Breast epithelium (tissue), 4 donors: ENCODE measurements around the gene VPS16. TPM values are rescaled to one million over a fixed set of nuclear protein-coding genes. Genes with fewer than 3 reads are reported as not detected.
A peak's percentile ranks its signal among the peaks of the same experiment; 100 is the strongest.

Source experiments
- DNase-seq, 2 donors: peaks; one replicate each; pipeline ENCODE4 v3.0.0-alpha.2; 2019; ENCODE audit warnings: low spot score in 2 of 2
- H3K27ac ChIP-seq, 2 donors: fragments of 200-600 bp; sonication (generic) in 1 of 2; one replicate each; pipeline ENCODE4 v1.5.1; 2016 to 2019; ENCODE audit warnings: mild to moderate bottlenecking in 1 of 2
- H3K27me3 ChIP-seq, 2 donors: fragments of 200-600 bp; sonication (generic) in 1 of 2; one replicate each; pipeline versions ENCODE4 v1.5.1 to v1.6.0; 2017 to 2019; ENCODE audit warnings: control low read depth in 1 of 2, mild to moderate bottlenecking in 1 of 2
- H3K36me3 ChIP-seq: fragments of 200-600 bp; one replicate; pipeline ENCODE4 v1.5.1; 2019
- H3K4me1 ChIP-seq, 2 donors: fragments of 200-600 bp; sonication (generic); one replicate each; pipeline ENCODE4 v1.5.1; 2016 to 2019; ENCODE audit warnings: control low read depth in 1 of 2
- H3K4me3 ChIP-seq, 3 donors: fragments of 200-600 bp; sonication (generic); 1 replicate in 2 of 3; 2 replicates in 1 of 3; pipeline ENCODE4 v1.5.1; 2016 to 2019; ENCODE audit warnings: mild to moderate bottlenecking in 3 of 3, moderate library complexity in 2 of 3
- H3K9me3 ChIP-seq, 2 donors: fragments of 200-600 bp; sonication (generic) in 1 of 2; one replicate each; pipeline ENCODE4 v1.5.1; 2016 to 2019; ENCODE audit warnings: control low read depth in 1 of 2
- POLR2A ChIP-seq: fragments of 450-650 bp; IDR thresholded peaks from one replicate; pipeline ENCODE4 v1.6.1; 2016; ENCODE audit warnings: antibody characterized with exemption, mild to moderate bottlenecking, moderate library complexity
- POLR2AphosphoS5 ChIP-seq, 3 donors: sonication (generic); formaldehyde crosslinking; IDR thresholded peaks; one replicate each; pipeline ENCODE4 v1.6.1; 2017; ENCODE audit warnings: antibody characterized with exemption in 3 of 3
- intact Hi-C: fragments of 100-400 bp; cut with DNase I; formaldehyde crosslinking; loops from one replicate; pipeline ENCODE4 v1.15.1; 2023; ENCODE audit warnings: low total_unique reads
- total RNA-seq, 3 donors: library from RNA; depleted of rRNA; stranded (reverse); fragments of >200 nt; gene quantifications; one replicate each; pipeline ENCODE4 v1.1.0, GENCODE V29; 2016
- TF ChIP-seq, protein P1 (sequence below), 3 donors: fragments of 450-650 bp; IDR thresholded peaks; one replicate each; pipeline ENCODE4 v1.5.1; 2016 to 2017; ENCODE audit warnings: antibody characterized with exemption in 3 of 3, mild to moderate bottlenecking in 3 of 3, moderate library complexity in 3 of 3

Gene VPS16
- total RNA-seq, 3 donors from 2014 or later: 25.3 to 34.7 (median 33.8) TPM

DNA sequence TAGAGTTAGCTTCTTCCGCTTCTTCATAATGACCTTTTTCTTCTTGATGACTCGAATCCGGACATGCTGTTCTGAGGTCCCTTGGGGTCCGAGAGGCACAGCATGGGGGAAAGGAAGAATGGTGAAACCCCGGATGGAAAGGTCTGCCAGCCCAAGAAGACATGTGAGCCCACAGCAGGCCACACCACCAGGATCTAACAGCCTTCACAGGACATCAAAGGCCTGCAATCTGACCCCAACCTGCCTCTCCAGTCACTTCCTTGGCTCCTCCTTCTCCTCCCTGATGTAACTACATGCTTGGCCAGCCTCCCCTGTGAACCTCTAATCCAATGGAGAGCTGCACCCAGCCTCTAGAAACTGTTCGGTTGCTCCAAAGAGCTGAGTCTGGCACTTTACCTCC, 41.7 kb upstream of the VPS16 start:
- peak overlapping the region in 1 of 2 donors; percentile 27 for H3K27ac ChIP-seq
- intact Hi-C loops: no loop called here
- H3K27me3 ChIP-seq: peaks cover 0 to 5% of the 10 kb centered on the region in 2 donors
- H3K4me1 ChIP-seq: no peaks in the 10 kb centered on the region
- no peak for DNase-seq
- H3K36me3 ChIP-seq: no peaks in the 10 kb centered on the region
- TF ChIP-seq POLR2AphosphoS5 (IDR thresholded peaks at IDR 0.05) (no peak), POLR2A (no peak)
- TF ChIP-seq, protein P1, sequence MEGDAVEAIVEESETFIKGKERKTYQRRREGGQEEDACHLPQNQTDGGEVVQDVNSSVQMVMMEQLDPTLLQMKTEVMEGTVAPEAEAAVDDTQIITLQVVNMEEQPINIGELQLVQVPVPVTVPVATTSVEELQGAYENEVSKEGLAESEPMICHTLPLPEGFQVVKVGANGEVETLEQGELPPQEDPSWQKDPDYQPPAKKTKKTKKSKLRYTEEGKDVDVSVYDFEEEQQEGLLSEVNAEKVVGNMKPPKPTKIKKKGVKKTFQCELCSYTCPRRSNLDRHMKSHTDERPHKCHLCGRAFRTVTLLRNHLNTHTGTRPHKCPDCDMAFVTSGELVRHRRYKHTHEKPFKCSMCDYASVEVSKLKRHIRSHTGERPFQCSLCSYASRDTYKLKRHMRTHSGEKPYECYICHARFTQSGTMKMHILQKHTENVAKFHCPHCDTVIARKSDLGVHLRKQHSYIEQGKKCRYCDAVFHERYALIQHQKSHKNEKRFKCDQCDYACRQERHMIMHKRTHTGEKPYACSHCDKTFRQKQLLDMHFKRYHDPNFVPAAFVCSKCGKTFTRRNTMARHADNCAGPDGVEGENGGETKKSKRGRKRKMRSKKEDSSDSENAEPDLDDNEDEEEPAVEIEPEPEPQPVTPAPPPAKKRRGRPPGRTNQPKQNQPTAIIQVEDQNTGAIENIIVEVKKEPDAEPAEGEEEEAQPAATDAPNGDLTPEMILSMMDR (IDR thresholded peaks at IDR 0.05): no peak
- no peaks in the 10 kb centered on the region for H3K9me3 ChIP-seq
- no peak overlapping the region for H3K4me3 ChIP-seq

DNA sequence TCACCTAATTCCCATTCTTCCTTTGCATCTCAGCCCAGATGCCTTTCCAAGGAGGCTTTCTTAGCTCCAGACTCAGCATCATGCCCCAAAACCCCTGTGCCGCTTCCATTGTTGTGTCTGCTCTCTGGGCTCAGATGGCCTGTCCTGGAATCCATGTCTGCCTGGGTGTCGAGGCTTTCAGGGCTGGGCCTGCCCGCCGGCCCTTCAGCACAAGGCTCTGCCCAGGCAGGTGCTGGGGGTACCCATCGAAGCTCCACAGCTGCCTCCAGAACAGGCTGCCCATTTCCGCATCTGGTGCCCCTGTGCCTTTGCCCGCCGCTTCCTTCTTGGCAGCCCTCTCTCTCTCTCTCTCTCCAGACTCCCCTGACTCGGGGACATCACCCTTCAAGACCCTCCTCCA, 41.3 kb upstream of the VPS16 start:
- Histone ChIP-seq H3K9me3 (no peaks in the 10 kb centered on the region), H3K27me3 (peaks cover 0 to 5% of the 10 kb centered on the region in 2 donors), H3K4me1 (no peaks in the 10 kb centered on the region), H3K4me3 (peak overlapping the region; percentile 40 to 70 (median 48)), H3K36me3 (no peaks in the 10 kb centered on the region), H3K27ac (peak overlapping the region in 1 of 2 donors; percentile 27)
- no peak for TF ChIP-seq POLR2AphosphoS5 (IDR thresholded peaks at IDR 0.05)
- TF ChIP-seq POLR2A: no peak
- TF ChIP-seq, protein P1 (IDR thresholded peaks at IDR 0.05): no peak
- DNase-seq: no peak
- intact Hi-C loops: no loop called here

GRCh38 chr20:2799688-2800520, 40.6 kb upstream of the VPS16 start:
- DNase-seq: no peak
- H3K36me3 ChIP-seq: no peaks in the 10 kb centered on the region
- peaks cover 0 to 10% of the 10 kb centered on the region in 2 donors for H3K27me3 ChIP-seq
- peak overlapping the region; percentile 40 to 70 (median 48) for H3K4me3 ChIP-seq
- TF ChIP-seq POLR2A: no peak
- TF ChIP-seq, protein P1 (IDR thresholded peaks at IDR 0.05): no peak
- no peaks in the 10 kb centered on the region for H3K4me1 ChIP-seq
- intact Hi-C loops: no loop called here
- H3K9me3 ChIP-seq: no peaks in the 10 kb centered on the region
- H3K27ac ChIP-seq: peak overlapping the region in 1 of 2 donors; percentile 27

GRCh38 chr20:2800521-2801285, 39.8 kb upstream of the VPS16 start, which contains the start of gene CPXM1:
Gene CPXM1 (minus strand): TSS chr20:2800627. CDS start chr20:2800572, 55 bp downstream.
- Histone ChIP-seq H3K36me3 (no peaks in the 10 kb centered on the region), H3K27me3 (peaks cover 0 to 18% of the 10 kb centered on the region in 2 donors), H3K9me3 (no peaks in the 10 kb centered on the region), H3K4me3 (peak within 1 kb of the TSS; percentile 40 to 70 (median 48)), H3K27ac (peak within 1 kb of the TSS; percentile 18 to 27), H3K4me1 (no peaks in the 10 kb centered on the region)
- no peak for DNase-seq
- TF ChIP-seq POLR2AphosphoS5 (IDR thresholded peaks at IDR 0.05) (no peak), POLR2A (no peak)
- TF ChIP-seq, protein P1 (IDR thresholded peaks at IDR 0.05): no peak
- intact Hi-C loops: no loop called here
